DMS153 (cell line): ENCODE data around the gene WDR86.

Experiments
- DNase-seq: peaks from one replicate; lab custom pipeline; 2025; lab: John Stamatoyannopoulos, UW

Gene WDR86

GRCh38 chr7:151347200-151347599, 62.6 kb downstream of the WDR86 start:
- no peak for DNase-seq

- DNase-seq, result no peak
Observed at GRCh38 chr7:151346470-151346769, 63.4 kb downstream of the WDR86 start.

GRCh38 chr7:151345576-151346469, 64.0 kb downstream of the WDR86 start:
- no peak for DNase-seq

GRCh38 chr7:151343516-151343915, 66.3 kb downstream of the WDR86 start:
- no peak for DNase-seq

GRCh38 chr7:151342811-151343210, 67.0 kb downstream of the WDR86 start:
- DNase-seq, result no peak

GRCh38 chr7:151342102-151342646, 67.7 kb downstream of the WDR86 start:
- no peak for DNase-seq

GRCh38 chr7:151341357-151342101, 68.3 kb downstream of the WDR86 start, which contains the start of gene NUB1:
TSS of gene NUB1 (plus strand) at chr7:151341812. CDS start at chr7:151345350, 3,538 bp downstream.
- peak; percentile 62 for DNase-seq

- DNase-seq, result no peak
Observed at GRCh38 chr7:151340794-151341356, 69.0 kb downstream of the WDR86 start.

- no peak for DNase-seq
Observed at GRCh38 chr7:151339651-151340382, 70.0 kb downstream of the WDR86 start.

GRCh38 chr7:151338809-151339208, 71.0 kb downstream of the WDR86 start:
- no peak for DNase-seq

- no peak for DNase-seq
Observed at GRCh38 chr7:151337346-151337745, 72.5 kb downstream of the WDR86 start.

GRCh38 chr7:151336027-151336708, 73.7 kb downstream of the WDR86 start:
- no peak for DNase-seq

- no peak for DNase-seq
Observed at GRCh38 chr7:151334628-151335027, 75.2 kb downstream of the WDR86 start.
